Suppressor macrophage treated with lipopolysaccharide for 4 hours (primary cell): ENCODE data around the gene BCLAF3.
A peak's percentile ranks its signal among the peaks of the same experiment; 100 is the strongest.

Experiments used
- DNase-seq: peaks from one replicate; pipeline ENCODE4 v3.0.0-alpha.2; 2020

Gene BCLAF3

DNA sequence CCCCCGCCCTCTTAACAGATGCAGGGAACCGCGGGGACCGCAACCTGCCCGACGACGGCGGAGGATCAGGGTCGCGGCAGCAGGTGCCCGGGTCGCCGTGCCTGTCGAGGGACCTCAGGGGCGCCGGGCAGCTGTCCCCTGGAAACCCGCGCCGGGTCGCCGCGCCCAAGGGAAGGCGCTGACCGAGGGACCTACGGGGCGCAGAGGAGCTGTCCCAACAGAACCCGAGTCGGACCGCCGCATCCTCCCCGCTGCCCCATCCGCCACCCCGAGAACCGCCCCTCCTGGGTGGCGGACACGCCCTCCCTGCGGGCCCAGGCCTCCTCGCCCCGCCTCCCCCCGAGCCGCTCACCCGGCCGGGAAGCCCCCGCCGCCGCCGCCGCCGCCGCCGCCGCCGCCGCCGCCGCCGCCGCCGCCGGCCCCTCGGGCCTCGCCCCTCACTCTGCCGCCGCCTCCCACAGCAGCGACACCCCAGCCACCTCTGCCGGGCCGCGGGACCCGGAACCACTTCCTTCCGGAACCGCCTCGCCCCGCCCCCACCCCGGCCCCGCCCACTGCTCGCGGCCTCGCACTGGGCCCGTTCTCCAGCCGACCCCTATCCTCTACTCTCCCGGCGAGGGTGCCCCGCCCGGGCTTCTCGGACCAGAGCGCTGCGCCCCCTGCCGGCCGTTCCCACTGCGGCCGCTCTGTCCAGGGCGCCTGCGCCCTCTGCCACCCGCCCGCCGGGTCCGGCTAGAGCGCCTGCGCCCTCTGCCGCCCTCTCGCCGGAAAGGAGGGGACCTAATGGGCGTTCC is at the start of gene BCLAF3:
BCLAF3 (minus strand) TSS at position 506 of the 794 bp plus-strand sequence. CDS start 20,797 bp downstream, outside the sequence.
- DNase-seq: peak; percentile 94

DNA sequence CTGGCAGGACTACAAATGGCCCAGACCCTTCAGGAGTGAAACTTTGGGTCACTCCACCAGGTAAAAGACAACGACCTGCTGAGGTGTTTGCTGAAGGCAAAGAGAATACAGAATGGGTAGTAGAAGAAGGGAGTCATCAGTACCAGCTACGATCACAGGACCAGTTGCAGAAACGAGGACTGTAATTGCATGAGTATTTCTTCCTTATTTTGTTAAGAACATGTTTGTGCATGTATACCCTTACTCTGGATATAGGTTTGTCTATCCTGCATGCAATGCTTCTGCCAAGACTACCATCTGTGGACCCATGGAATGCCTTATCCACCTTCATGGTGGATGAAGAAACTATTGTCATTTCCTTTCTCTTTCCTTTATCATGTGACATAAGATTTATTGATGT is 48.1 kb upstream of the BCLAF3 start:
- DNase-seq: no peak

DNA sequence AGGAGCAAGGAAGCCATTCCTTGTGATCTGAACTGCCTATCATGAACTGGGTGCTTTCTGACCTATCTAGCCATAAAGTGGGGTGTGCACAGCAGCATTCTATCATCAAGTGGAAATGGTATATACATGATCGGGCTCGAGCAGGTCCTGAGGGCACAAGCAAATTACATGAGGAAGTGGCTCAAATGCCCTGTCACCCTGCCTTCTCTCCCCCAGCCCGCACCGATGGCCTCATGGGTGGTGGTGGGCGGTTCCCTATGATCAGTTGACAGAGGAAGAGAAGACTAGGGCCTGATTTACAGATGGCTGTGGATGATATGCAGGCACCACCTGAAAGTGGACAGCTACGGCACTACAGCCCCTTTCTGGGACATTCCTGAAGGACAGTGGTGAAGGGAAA is 46.3 kb upstream of the BCLAF3 start:
- DNase-seq: peak; percentile 13

DNA sequence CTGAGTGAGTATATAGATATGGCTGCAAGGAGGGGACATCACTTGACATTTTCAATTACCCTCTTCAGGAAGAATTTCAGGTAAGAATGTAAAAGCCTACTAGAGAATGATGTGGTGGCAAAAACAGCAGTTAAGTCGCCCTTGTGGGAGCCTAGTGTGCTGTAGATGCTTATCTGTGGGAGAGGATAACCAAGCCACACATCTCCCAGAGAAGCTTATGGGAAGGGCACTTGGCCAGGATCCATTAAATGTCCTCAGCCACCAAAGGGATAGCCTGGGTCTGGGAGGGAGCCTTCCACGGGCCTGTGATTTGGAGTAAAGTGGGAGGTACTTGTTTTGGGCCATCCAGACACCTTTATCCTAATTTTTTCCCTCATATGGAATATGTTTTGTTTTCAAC is 41.3 kb upstream of the BCLAF3 start:
- DNase-seq: no peak

DNA sequence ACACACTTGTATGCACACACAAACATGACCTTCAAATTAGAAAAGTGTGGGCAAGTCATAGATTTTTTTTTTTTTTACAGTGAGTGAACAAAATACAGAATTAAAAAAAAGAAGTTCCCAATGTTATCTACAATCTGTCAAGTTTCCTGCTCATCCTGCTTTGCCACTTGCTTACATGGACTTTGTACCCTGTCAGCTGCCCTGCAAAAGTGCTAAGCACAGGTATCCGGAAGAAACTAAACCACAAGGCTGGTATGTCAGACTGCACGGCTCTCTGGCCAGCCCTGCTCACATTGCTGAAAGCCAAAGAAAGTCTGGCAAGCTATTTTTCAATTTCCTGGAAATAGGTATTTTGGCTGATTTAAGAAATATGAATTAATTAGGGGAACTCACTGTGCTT is 38.9 kb upstream of the BCLAF3 start:
- DNase-seq: no peak

DNA sequence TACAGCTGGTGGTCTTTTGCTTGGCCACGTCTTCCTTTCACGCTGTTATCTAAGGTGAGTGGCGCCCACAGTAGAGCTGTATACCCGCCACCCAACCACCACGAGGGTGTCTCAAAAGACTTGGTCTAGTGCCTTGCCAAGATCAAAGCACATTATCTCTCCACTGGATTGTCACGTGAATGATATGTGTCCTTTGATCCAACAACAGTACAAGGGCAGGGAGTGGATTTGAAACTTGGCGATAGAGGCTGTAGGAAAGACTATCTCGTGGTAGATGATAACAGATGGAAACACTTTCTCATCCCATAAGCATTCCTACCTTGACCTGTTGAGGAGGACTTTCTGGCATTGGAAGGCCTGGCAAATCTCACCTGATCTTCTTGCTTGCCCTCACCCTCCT is 37.7 kb upstream of the BCLAF3 start:
- DNase-seq: no peak

DNA sequence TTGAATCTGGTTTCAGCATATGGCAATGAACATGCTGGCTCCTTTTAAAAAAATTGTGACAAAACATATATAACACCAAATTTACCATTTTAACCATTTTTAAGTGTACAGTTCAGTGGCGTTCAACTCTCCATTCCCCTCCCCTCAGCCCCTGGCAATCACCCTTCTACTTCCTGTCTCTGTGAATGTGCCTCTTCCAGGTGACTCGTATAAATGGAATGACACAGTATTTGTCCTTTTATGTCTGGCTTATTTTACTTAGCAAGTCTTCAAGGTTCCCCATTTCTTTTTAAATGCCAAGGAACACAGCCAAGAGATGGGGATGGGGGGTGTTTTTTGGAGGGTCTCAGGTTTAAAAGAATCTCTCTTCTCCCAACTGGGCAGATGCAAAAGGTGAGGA is 35.4 kb upstream of the BCLAF3 start:
- no peak for DNase-seq

DNA sequence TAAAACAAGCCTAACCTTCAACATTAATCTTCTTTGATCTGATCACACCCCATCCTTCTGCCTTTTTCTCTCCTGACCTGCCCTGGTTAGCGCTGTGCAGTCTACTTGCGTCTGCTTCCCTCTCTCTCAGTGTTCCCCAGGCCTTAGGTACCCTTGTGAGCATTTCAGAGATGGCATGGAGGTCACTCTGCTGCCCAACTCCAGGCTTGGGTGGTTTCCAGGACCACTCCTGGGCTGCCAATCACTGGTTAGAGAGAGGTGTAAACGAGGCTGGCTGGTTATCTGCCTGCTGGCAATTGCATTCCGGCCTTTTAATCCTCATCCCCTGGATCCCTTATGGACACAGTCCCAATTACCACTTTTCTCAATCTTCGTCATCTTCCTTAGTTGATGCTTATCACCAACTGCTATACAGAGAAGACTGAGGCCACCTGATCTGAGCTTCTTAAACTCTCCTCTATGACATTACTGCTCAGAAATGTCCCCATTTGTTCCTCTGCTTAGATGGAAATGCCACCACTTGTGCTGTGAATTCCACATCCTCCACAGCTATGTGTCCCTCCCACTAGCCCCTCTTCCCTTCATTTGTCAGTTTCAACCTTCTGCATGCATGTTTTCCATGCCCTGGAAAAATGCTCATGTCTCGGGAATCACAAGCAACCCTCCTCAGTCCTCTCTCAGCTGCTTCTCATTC is 29.0 kb upstream of the BCLAF3 start:
- DNase-seq: no peak

DNA sequence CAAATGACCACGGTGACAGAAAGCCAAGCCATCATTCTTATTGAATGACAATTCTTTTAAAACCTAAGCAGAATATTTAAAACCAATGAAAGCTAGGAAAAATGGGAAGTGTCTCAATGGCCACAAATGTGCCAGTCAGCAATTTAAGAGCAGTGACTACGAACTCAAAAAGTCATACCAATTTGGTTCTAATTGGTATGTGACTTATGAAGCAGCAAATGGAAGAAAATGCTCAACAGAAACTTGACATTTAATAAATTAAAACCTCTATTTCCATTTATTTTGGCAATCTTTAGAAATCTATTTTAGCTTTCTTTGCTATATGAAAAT is 25.7 kb upstream of the BCLAF3 start:
- no peak for DNase-seq

DNA sequence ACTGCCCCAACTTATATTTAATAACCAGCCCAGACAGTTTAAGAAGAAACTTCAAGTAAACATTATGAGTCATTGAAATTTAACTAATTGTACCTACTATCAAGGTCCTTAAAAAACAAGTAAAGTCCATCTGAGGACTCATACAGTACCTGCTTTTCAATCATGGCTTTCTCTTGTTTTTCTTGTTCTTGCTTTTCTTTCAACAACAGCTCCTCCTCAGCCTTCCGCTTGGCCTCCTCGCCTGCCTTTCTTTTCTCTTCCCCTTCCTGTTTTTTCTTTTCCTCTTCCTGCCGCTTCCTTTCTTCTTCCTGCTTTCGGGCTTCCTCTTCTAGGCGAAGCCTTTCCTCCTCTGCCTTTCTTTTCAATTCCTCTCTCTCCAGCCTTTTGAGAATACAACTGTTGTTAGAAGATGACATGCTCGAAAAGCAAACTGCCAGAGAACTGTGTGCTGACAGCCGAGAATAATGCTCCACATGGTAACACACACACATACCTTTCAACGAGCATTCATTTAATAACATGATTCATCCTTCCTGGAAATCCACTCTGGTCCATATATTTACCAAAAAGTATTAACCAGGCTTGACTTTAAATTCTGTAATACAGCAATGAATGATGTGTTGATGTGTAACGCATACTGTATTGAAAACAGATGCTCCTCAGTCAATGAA is 25.2 kb upstream of the BCLAF3 start:
- no peak for DNase-seq

DNA sequence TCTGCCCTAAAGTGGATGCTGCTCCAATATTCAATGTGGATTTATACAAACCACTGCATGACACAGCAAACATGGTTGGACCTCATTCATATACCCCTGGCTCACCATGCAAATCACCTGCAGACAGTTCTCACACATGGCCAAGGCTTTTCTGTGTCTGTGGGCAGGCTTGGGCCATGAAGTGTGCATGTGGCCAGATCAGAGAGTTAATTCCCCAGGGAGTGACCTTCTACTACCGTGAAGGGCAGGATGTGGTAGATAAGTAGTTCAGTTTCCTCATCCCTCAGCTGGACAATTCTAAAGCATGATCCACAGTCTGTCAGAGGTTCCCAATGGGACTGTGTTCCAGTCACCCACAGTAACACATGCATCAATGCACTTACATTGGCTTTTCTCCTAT is 24.6 kb upstream of the BCLAF3 start:
- DNase-seq: no peak

DNA sequence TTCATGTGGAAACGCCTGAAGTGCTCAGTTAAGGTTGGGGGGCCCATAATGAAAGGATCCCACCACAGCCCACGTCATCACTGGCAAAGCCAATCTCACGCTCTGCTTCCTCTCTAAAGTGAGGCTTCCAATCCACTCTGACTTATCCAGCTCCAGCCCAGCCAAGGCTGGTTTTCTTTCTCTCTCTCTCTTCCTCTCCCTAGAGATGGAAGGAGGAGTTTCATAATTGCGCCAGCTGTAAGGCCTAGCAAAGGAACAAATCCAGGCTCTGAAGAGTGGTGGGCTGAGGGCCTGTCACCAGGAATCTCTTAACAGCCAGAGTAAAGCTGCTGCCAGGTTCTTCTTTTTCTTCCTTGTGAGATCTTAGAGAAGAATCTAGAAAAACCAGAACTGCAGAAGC is 20.7 kb upstream of the BCLAF3 start:
- DNase-seq: no peak

DNA sequence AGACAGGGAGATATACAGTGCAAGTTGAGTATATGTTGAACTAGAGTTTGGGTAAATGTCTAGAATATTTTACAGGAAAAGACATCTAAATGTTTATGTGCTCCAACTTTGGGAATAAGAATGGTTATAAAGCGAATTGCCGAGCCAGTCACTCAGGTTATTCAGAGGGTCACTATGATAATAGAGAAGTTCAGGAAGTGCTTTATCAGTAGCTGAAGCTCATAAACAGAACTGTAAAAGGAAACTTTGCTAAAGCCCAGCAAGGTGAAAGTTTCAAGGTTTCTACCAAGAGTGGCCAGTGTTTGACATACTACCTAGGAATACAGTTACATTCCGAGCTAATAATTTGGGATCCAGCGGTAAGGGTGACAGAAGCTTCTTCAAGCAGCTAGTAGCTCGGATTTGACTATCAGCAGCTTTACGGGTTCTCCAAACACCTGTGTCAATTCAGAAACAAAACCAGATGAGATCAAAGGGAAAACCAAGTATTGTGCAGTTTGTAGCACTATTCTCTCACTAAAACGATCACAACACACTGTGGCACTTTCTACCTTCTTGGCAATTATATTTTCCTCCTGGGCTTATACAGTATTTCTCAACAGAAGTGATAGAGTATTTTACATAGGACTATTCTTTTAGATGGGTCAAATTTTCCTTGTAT is 17.2 kb upstream of the BCLAF3 start:
- DNase-seq: no peak

DNA sequence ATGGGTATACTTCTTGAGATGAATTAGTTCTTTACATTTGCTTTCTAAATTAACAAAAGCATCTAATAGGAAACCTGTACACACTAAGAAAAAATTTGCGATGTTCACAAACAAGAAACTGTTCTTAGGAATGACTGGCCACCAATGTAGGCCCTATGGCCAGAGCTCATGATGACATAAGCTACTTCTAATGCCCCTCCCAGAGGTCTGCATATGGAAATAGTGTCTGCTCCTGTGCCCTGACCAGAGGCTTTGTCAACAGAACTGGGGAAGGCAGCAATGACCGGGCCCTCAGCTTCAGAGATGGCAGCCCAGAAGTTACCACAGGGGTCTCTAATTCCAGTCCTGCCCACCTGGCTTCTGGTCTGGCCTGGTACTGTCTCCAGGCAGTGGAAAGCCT is 15.0 kb upstream of the BCLAF3 start:
- DNase-seq: no peak

DNA sequence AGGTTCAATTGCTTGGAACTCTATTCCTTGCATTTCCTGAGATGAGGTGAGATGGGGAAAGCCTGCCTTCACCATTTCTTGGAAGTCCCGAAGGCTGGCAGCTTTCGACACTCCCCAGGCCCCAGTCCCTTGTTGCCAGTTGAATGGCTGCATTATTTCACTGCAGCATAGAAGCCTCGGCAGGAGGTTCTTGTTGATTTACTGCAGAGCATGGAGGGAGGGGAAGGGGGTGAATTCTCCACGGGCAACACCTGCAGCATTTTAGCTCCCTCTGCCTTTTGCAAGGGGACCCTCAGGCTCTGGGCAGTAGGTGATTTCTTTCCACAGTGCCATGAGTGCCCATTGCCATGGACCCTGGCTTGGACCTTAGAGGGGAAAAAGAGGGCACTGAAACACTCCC is 10.7 kb upstream of the BCLAF3 start:
- DNase-seq: no peak

DNA sequence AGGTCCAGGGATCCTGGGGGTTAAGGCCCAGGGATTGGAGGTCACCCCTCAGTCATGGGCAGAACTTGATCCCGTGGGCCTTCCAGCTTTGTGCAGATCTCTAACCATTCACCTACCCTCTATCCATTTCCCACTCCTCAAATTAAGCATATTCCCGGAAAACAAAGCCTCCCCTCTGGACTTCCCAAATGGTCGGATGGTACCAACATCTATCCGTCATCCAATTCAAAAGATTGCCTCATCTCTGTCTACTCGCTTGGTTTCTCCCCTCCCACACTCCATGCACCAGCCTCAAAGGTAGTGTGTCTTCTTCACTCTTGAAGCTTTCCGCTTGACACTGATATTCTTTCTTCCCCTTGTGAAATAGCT is 473 bp upstream of the BCLAF3 start:
- DNase-seq: peak; percentile 1

DNA sequence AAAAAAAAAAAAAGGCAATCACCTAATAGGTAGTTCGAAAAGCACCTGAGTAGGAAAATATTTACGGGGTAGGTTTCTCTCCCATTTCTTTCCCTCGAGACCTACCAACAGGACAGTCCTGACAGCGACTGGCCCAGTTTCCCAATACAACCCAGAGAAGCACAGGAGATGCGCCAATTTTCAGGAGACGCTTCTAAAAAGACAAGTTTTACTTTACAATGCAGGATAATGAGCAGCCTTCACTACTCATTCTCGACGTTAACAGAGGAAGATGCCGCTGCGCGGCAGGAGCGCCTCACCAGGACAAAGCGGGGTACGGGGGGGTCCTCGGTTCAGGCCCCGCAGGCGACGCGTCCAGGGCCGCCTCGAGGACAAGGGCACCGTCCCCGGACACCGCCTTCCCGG is 708 bp downstream of the BCLAF3 start:
- peak; percentile 2 for DNase-seq

DNA sequence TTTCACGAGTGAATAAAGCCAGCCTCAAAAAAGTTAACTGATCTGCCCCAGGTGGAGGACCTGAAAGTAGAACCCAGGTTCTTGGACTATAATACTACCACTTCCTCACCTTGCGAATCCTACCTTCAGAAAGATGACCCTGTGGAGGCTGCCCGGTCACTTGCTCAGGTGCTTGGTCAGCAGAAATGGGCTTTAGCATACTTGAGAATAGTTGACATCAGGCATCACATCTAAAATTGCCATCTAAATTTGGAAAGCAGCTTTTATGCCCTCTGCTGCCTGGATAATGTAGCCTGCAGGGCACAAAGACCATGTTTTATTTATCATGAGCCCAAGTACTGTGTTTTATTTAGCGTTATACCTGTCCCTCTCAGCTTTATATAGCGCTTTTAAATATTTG is 3.0 kb downstream of the BCLAF3 start:
- DNase-seq: no peak

DNA sequence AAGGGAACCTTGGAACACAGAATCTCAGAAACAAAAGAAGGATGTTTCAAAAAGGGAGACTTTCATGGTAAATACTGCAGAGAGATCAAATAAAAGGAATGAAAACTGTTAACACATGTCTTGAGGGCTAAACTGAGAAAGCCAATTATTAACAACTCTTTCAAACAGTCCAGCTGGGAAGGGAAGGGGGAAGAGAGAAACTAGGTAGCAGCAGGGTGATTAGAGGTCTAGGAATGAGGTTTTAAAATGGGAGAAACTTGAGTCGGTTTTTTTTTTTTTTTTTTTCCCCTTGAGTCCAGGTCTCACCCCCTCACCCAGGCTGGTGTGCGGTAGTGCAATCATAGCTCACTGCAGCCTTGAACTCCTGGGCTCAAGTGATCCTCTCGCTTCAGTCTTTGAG is 4.3 kb downstream of the BCLAF3 start:
- no peak for DNase-seq

DNA sequence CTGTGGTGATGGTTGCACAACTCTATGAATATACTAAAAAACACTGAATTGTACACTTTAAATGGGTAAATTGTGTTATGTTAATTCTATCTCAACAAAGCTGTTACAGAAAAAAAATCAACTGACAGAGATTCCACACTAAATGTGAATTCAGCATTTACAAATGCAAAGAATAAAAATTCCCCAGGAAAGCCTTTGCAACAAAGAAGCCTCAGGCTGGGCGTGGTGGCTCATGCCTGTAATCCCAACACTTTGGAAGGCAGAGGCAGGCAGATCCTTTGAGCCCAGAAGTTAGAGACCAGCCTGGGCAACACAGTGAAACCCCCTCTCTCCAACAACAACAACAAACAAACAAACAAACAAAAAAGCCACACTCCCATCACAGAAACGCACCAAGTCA is 8.9 kb downstream of the BCLAF3 start:
- DNase-seq: no peak

DNA sequence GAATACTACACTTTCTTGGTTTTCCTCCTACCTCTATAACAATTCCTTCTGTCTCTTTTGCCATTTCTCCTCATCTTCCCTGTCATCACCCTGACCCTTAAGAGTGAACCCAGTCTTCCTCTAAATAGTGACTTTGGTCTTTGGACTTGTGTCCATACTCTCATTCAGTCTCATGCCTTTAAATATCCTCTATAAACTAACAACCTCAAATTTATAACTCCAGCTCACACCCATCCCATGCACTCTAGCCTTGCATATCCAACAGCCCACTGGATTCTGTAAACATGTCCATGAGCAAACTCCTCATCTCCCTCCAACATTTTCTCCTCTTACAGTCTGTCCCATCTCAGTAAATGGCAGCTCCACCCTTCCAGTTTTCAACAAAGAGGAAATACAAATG is 15.0 kb downstream of the BCLAF3 start:
- no peak for DNase-seq

DNA sequence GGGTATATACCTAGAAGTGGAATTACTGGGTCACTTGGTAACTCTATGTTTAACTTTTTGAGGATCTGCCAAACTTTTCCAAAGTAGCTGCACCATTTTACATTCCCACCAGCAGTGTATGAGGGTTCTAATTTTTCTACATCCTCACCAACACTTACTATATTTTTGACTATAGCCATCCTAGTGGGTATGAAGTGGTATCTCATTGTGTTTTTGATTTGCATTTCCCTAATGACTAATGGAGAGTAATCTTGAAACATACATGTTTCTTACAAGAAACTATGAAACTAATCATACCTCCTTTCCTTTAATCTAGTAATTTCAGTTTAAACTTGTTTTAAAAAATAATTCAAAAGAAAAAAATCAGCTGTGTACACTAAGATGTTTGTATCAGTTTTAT is 17.9 kb downstream of the BCLAF3 start:
- DNase-seq: no peak

DNA sequence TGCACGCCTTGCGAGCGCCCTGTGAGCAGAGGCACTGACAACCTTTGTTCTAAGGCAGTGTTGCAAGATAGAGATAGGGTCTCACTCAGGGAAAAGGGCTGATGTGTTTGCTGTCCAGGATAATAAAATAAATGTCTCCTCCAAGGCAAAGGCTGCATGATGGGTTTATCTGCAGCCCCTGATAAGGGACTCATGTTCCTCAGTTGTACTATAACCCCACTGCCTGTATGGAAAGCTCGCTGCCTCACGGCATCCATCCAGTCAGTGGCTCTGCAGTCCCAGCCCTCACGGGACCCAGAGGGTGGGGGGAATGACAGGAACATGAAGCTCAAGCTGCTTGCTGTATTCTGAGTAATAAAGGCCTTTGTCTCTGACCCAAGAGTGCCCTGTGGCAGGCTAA is 22.6 kb downstream of the BCLAF3 start:
- DNase-seq: no peak

DNA sequence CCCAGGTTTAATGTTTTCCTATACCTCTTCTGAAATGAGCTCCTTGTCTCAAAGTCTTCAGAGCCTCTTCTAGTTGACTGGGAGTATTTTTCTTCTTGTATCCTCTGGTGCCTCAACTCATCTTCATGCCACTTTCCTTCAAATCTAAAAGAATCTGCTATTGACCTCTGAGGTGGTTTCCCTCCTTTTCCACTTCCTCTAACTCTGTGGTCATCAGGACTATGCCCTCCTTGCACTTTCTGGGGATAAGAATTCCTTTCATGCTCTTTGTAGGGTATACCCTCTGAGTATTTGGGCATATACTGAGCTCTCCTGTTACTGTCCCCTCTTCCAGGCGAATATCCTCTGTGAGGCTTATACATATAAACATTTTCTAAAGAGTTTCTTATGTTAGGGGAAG is 24.8 kb downstream of the BCLAF3 start:
- no peak for DNase-seq
